ENCODE results near the gene SLC6A4. TPM values are rescaled to one million over a fixed set of nuclear protein-coding genes. Genes with fewer than 3 reads are reported as not detected.

Gene SLC6A4
- total RNA-seq, 3 donors from 2014 or later = under 0.01 to 1.6 (median 0.29) TPM

DNA sequence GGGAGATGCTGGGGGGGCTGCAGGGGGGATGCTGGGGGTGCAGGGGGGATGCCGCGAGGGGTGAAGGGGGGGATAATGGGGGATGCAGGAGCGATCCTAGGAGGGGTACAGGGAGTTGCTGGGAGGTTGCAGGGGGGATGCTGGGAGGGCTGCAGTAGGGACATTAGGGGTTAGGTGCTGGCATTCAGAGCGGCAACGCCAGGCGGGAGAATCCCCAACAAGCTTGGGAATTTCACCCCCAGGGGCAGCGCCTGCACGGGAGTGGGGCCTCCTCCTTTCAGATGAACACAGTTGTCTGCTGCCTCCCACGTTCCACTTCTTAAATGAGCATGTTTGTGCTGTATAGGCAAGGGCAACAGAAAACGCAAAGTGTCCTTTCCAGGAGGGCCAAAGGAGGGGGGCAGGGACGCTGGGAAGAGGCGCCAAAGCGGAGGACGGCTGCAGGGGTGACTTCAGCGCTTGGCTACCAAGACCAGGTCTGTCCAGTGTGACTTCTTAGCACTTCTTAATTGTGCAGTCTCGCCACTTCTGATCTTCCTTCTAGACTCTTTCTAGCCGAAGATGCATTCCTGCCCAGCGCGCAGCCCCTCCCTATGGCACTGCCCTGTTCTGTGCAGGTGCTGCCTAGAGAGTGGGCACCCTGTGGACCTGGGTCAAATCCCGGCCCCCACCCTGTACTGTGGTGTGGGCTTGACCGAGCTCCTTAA is 2.0 kb upstream of the SLC6A4 start:
- intact Hi-C loops (cut with DNase I; ENCODE audit: low total_unique reads) = loop anchor here (5.0 kb wide), 1 partner anchor 1185 kb away; no protein-coding TSS in a partner anchor
- Histone ChIP-seq H3K36me3 (no peaks in the 10 kb centered on the region), H3K4me3 (no peak overlapping the region), H3K4me1 (peaks cover 0 to 6% of the 10 kb centered on the region in 2 donors), H3K9me3 (no peaks in the 10 kb centered on the region), H3K27ac (no peak overlapping the region), H3K27me3 (peaks cover 10 to 36% of the 10 kb centered on the region in 2 donors)
- no peak for DNase-seq (ENCODE audit: low spot score in 2 of 2)
- TF ChIP-seq CTCF (IDR thresholded peaks at IDR 0.05) = no peak
- TF ChIP-seq POLR2AphosphoS5 (IDR thresholded peaks at IDR 0.05) = no peak
- no peak for TF ChIP-seq POLR2A (IDR thresholded peaks at IDR 0.05)

GRCh38 chr17:30236766-30237165 is 1.3 kb upstream of the SLC6A4 start:
- peaks cover 10 to 39% of the 10 kb centered on the region in 2 donors for H3K27me3 ChIP-seq
- no peak overlapping the region for H3K27ac ChIP-seq
- no peak for DNase-seq (ENCODE audit: low spot score in 2 of 2)
- TF ChIP-seq CTCF (IDR thresholded peaks at IDR 0.05) (no peak), POLR2AphosphoS5 (IDR thresholded peaks at IDR 0.05) (no peak), POLR2A (IDR thresholded peaks at IDR 0.05) (no peak)
- no peaks in the 10 kb centered on the region for H3K9me3 ChIP-seq
- H3K4me3 ChIP-seq = peak overlapping the region in 1 of 3 donors; percentile 27
- H3K36me3 ChIP-seq = no peaks in the 10 kb centered on the region
- intact Hi-C loops (cut with DNase I; ENCODE audit: low total_unique reads) = loop anchor here (5.0 kb wide), 1 partner anchor 1184 kb away; no protein-coding TSS in a partner anchor
- H3K4me1 ChIP-seq = peaks cover 0 to 6% of the 10 kb centered on the region in 2 donors

- Histone ChIP-seq H3K9me3 (no peaks in the 10 kb centered on the region), H3K4me1 (peaks cover 0 to 6% of the 10 kb centered on the region in 2 donors), H3K27ac (no peak overlapping the region), H3K27me3 (peaks cover 10 to 40% of the 10 kb centered on the region in 2 donors), H3K4me3 (peak overlapping the region; percentile 40 to 73 (median 48)), H3K36me3 (no peaks in the 10 kb centered on the region)
- DNase-seq (ENCODE audit: low spot score in 2 of 2) = no peak
- no peak for TF ChIP-seq POLR2A (IDR thresholded peaks at IDR 0.05)
- TF ChIP-seq CTCF (IDR thresholded peaks at IDR 0.05) = no peak
- TF ChIP-seq POLR2AphosphoS5 (IDR thresholded peaks at IDR 0.05) = no peak
- intact Hi-C loops (cut with DNase I; ENCODE audit: low total_unique reads) = loop anchor here (5.0 kb wide), 1 partner anchor 1184 kb away; no protein-coding TSS in a partner anchor
Observed at GRCh38 chr17:30236297-30236624, 764 bp upstream of the SLC6A4 start.

DNA sequence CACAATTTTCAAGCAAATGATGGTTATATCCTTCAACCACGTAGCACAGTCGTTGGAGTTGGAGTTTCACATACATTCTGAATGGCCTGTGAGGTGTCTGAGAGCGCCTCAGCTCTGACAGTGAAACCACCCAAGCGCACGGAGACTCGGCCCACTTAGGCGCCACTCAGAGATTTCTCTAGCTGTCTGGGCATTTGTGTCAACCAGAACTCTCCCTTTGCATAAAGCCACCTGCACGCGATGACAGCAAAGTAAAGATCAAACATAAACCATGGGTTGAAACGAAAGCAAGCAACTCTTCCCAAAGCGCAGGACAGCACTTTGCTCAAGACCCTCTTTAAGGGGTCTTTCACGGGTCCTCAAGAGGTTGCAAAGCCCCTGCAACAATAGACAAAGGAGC is 533 bp downstream of the SLC6A4 start:
- Histone ChIP-seq H3K27ac (no peak overlapping the region), H3K4me1 (peaks cover 0 to 6% of the 10 kb centered on the region in 2 donors), H3K4me3 (peak overlapping the region; percentile 40 to 73 (median 48)), H3K36me3 (no peaks in the 10 kb centered on the region), H3K27me3 (peaks cover 10 to 40% of the 10 kb centered on the region in 2 donors), H3K9me3 (no peaks in the 10 kb centered on the region)
- intact Hi-C loops (cut with DNase I; ENCODE audit: low total_unique reads) = loop anchor here (5.0 kb wide), 1 partner anchor 1183 kb away; no protein-coding TSS in a partner anchor
- TF ChIP-seq POLR2AphosphoS5 (IDR thresholded peaks at IDR 0.05) = no peak
- no peak for TF ChIP-seq POLR2A (IDR thresholded peaks at IDR 0.05)
- TF ChIP-seq CTCF (IDR thresholded peaks at IDR 0.05) = no peak
- no peak for DNase-seq (ENCODE audit: low spot score in 2 of 2)

DNA sequence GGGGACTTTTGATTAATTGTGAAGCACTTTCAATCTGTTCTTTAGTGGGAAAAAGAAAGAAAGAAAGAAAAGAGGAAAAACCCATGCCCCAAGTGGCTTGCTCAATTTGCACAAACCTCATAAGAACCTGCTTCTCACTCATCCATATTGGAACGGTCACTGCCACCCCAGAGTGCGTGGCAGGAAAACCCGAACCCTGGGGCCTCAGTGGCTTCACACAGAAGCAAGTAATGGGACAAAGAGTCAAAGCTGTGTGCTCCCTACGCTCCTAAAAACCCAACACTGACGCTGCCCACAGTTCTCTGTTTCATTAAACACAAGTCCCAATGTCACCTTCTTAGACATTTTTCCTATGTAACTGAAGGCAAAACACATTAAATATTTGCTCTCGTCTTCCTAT is 1.2 kb downstream of the SLC6A4 start:
- Histone ChIP-seq H3K4me1 (peaks cover 0 to 6% of the 10 kb centered on the region in 2 donors), H3K9me3 (no peaks in the 10 kb centered on the region), H3K4me3 (no peak overlapping the region), H3K27ac (no peak overlapping the region), H3K27me3 (peaks cover 10 to 40% of the 10 kb centered on the region in 2 donors), H3K36me3 (no peaks in the 10 kb centered on the region)
- TF ChIP-seq CTCF (IDR thresholded peaks at IDR 0.05) (no peak), POLR2A (IDR thresholded peaks at IDR 0.05) (no peak), POLR2AphosphoS5 (IDR thresholded peaks at IDR 0.05) (no peak)
- intact Hi-C loops (cut with DNase I; ENCODE audit: low total_unique reads) = no loop called here
- no peak for DNase-seq (ENCODE audit: low spot score in 2 of 2)

Data from breast epithelium (tissue), 4 donors.